DLD1 (cell line): ENCODE results near the gene KIF26A.
"Not testable (repeated sequence)": the region's sequence is repeated elsewhere in the genome, so short reads cannot be mapped to it uniquely, and the experiment has no call there.

Experiments
- in situ Hi-C: cut with HindIII; loops from 2 replicates; pipeline ENCODE4 v1.10.0; 2017; ENCODE audit warnings: low sequenced_read_pairs

KIF26A gene

DNA sequence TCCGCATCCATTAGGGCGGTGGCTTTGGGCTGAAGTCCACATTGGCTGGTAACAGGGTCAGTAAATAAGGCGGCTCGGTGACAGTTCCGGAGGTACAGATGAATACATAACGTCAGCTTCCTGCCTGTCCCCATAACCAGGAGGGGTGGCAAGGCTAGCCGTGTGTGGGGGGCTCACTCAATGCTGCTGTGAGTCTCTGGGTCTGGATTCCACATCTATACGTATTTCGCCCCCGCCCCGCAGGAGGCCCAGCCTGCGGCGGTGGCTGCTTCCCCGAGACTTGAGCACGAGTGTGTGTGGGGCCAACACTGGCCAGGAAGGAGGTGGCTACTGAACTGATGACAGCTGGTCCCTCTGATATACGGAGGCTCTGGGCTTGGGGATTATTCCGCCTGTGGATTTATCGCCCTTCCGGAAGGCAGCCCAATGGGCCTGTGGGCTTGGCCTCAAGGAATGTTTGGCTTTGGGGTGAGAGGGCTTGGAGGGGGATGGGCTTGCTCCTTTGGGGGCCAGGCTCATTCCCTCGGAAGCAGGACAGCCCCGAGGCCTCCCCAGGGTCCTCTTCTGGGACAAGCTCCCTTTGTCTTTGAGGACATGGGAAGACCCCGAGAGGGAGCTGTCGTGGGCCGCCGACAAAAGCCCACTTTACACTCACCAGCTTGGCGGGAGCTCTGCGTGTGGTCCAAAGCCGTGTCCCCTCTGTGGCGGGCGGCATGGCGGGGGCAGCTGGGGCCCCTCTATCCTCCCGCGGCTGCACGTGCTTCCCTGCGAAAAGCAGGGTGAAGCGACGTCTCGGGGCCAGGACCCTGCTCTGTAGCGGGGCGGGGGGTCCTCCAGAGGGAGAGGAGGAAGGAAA, 82.1 kb downstream of the KIF26A start:
- in situ Hi-C loops = no loop called here

DNA sequence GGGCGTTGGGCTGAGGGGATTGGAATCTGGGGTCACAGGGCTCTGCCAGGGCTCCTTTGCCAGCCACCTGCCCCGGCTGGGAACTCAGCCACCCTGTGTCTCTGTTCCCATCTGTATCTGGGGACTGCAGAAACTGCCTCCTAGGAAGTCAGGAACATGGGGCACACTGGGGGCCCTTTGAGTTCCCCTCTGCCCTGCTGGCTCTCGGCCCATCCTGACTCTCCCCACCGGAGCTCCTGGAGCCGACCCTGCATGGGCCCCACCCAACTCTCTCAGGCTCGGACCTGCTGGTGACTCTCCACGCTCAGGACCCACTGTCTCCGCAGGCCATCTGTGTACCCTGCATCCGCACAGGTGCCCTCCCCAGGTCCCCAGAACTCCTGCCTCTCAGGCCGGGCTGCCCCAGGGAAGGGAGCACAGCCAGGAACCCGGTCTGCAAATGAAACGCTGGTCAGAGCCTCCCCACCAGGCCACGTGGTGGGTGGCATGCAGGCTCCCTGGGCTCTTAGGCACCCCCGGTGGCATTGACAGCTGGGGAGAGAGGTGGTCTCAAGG, 82.8 kb downstream of the KIF26A start:
- in situ Hi-C loops = no loop called here

DNA sequence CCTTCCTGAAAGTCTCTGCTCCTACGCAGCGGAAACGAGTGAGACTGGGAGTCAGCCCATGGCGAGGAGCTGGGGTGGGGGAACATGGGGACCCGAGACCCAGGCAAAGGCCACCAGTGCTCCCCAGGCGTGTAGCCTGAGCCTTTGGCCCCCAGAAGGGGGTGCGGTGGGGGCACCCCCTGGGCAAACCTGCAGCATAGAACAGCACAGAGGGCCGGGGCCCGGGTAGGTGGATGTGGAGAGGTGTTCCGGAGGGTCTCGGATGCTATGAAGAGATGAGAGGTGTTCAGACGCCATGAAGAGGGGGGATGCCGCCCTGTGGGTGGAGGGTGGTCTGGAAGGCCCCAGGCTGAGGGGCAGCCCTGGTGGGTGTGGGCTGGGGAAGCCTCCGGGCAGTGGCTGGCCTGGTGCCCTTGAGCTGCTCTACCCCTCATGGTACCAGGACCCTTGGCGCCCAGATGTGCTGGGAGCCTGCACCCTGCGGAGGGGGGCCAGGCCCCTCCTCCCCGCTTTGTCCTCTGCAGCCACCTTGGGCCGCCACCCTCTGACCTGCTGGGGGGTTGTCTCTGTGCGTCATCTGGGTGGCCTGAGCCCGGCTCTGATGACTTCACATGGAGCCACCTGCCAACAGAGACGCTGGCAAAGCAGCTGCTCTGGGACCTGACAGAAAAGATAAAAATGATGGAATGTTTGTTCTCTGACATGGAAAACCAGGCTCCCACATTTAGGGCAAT, 83.4 kb downstream of the KIF26A start:
- in situ Hi-C loops = no loop called here

DNA sequence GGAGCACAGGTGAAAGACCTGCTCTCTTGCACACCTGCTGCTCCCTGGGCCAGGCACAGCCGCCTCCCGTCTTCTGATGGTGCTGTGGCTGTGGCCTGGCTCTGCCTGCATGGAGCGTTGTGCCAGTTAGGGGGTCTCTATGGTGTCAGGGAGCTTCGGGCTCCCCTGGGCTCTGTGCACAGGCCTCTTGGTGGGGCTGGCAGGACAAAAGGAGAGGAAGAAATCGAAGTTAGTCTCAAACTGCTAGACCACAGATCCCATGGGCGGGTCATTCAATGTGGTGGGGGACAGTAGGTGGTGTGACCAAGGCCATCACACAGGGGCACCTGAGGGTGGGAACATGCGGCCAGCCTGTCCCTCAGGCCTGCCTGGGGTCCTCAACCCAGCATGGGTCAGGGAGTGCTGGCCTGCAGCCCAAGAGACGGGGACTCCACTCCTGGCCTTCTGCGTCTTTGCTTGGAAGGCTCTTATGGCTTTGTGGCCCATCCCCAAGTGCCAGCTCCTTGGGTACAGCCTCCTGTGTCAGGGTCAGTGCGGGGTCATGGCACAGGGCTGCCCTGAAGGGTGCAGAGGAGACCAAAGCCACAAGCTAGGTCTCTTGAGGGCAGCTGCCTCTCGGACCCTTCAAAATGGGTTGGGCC, 84.1 kb downstream of the KIF26A start:
- in situ Hi-C loops = no loop called here

DNA sequence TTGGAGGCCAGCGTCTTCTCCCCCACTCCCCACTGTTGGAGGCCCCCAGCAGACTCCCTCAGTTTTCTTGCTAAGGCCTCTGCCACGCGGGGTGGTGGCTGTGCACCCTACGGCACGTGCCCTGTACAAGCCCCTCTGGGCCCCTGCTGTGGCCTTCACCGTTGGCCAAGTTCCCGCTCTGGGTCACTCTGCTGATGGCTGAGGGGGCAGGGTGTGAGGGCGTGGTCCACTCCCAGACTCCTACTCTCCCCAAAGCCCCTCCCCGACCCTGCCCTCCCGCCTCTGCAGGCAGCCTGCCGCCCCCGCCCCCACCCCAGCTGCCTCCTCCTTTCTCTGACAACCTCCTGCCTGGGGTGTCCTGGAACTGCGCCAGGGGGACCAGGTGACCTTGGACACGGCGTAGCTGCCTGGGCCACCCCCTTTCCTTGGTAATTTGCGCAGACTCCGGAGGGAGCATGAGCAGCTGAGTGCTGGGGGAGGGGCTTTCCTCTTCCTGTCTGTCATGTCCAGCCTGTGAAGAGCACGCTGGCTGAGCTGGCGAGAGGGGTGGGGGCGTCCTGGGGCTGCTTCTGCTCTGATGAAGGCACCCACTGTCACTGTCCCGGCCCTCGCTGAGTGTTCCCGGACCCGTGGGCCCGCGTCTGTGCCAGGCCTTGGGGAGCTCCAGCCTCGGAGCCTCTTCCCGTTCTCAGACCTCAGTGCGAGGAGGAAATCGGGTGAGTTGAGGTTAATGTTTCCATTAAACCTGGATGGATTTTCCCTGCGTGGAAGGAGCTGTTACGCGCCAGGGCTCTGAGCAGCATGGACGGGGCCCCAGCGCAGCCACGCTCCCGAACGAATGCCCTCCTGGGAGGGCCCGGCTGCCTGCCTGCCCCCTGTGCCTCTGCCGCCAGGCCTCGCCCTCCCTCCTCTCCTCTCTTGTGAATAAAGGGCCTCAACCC, 85.0 kb downstream of the KIF26A start:
- in situ Hi-C loops = no loop called here

DNA sequence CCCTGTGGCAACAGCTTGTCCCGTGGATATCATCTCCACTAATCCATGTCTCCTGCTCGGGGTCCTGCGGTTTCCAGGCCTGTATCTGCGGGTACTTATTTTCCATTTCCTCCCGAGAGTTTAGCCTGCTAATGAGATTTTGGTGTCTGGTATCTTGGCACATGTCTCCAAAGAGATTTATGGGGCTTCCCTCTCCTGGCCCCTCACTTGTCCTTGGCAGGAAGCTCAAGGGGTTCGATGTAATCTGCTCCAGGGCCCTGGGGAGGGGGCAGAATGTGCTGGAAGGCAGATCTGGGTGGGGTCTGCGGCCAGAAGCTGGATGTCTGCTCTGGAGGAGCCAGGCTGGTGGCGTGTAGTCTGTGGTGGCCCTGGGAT, 85.7 kb downstream of the KIF26A start:
- in situ Hi-C loops = no loop called here

DNA sequence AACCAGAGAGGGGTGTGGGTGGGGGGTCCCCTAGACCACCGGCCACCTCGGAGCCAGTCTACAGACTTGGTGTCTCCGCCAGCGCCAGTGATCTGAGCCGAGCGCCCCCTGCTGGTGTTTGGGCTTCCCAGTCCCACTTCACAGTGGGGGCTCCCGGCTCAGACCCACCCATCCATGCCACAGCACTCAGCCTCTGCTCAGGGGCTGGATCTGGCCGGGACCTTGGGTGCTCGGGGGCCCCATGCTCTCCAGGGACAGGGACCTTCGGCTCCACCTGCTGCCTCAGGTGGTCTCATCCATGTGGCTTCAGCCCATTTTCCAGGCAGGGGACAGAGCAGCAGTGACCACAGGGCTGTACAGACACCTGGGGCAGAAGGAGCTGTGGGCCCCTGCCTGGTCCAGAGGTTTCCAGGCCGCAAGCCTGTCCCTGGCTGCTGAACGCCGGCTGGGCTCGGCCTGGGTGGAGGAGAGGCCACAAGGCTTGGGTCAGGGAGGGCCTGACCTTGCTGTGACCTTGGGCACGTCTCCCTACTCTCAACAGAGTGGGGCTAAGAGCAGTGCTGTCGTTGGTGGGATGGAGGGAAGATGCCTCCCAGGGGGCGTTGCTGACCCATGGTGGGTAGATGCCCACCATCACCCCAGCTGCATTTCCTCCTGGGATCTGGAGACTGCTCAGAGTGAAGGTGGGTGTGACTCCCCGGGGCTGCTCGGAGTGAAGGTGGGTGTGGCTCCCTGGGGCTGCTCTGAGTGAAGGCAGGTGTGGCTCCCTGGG, 86.3 kb downstream of the KIF26A start:
- in situ Hi-C loops = no loop called here

DNA sequence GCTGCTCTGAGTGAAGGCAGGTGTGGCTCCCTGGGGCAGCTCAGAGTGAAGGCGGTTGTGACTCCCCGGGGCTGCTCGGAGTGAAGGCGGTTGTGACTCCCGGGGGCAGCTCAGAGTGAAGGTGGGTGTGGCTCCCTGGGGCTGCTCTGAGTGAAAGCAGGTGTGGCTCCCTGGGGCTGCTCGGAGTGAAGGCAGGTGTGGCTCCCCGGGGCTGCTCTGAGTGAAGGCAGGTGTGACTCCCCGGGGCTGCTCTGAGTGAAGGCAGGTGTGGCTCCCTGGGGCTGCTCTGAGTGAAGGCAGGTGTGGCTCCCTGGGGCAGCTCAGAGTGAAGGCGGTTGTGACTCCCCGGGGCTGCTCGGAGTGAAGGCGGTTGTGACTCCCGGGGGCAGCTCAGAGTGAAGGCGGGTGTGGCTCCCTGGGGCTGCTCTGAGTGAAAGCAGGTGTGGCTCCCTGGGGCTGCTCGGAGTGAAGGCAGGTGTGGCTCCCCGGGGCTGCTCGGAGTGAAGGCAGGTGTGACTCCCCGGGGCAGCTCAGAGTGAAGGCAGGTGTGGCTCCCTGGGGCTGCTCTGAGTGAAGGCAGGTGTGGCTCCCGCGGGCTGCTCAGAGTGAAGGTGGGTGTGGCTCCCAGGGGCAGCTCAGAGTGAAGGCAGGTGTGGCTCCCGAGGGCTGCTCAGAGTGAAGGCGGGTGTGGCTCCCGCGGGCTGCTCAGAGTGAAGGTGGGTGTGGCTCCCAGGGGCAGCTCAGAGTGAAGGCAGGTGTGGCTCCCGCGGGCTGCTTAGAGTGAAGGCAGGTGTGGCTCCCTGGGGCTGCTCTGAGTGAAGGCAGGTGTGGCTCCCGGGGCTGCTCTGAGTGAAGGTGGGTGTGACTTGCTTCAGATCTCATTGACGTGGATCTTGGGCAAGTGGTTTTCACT, 87.1 kb downstream of the KIF26A start:
- in situ Hi-C loops = not testable (repeated sequence)

DNA sequence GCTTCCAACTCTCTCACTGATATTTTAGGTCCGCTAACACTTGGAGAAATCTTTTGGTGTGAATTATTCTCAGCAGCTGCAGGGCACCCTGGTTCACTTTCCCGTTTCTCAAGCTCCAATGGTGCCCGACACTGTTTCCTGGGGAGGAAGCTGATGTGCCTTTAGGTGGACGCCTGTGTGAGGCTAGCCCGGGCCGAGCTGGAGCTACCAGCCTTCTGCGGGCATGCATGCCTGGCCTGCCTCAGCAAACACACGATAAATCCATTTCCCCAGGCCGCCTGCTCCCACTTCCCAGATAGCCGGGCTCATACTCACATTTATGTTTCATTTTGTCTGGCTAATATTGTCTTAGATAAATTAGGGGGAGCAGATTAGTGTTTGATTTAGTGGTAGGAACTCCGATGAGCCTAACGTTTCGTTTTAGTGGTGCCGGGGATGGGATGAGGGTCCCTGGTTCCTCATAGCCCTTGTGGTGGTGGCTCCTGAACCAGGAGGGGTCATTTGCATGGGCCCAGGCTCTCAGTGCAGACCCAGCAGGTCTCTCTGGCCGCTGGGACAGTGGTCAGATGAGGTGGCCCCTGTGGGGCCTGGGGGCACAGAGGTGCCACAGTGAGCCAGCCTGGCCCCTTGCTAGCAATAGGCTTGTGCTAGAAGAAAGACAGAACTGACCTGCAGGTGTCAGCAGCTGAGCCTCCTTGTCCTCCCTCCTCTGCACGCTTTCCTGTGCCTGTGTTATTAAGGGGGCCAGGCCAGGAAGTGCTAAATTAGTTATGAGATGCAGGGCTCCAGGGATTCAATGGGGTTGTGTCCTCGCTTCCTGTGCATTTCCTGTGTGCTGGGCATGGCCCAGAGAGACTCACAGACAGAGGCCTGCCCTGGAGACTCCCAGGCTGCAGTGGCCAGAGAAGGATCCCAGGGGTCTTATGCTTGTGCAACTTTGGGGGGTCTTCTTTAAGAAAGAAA, 88.3 kb downstream of the KIF26A start:
- in situ Hi-C loops = no loop called here

DNA sequence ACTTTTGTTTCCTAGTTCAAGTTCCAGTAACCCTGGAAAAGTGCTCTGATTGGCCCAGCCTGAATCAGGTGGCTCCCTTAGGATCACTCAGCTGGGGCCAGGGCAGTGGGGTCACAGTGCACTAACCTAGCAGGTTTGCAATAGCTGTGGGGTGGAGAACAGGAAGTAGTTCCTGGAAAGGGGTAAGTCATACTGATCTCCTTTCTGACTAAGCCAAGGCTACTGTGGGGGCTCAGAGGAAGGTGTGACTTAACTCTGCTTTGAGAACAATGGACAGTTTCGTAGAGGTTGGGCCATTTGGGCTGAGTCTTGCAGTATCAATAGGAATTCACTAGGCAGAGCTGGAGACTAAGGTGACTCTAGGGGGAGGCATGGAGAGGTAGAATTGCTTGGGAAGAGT, 89.4 kb downstream of the KIF26A start:
- in situ Hi-C loops = no loop called here

DNA sequence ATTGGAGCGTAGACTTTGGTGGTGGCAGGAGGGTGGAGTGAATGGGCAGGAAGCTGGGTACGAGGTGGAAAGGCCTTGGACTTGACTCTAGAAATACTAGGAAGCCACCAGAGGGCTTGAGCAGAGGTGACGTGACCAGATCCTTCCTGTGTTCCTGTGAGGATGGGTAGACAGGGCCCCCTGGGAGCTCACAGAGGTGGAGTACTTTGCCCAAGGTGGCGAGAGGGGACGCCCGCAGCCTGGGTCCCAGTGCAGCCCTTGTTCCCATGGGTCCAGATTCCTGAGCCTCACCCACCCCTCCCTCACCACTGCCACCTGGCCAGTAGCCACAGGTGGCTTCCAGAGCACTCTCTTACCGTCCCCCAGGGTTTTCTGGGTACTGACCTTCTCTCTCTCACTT, 89.8 kb downstream of the KIF26A start:
- in situ Hi-C loops = no loop called here

DNA sequence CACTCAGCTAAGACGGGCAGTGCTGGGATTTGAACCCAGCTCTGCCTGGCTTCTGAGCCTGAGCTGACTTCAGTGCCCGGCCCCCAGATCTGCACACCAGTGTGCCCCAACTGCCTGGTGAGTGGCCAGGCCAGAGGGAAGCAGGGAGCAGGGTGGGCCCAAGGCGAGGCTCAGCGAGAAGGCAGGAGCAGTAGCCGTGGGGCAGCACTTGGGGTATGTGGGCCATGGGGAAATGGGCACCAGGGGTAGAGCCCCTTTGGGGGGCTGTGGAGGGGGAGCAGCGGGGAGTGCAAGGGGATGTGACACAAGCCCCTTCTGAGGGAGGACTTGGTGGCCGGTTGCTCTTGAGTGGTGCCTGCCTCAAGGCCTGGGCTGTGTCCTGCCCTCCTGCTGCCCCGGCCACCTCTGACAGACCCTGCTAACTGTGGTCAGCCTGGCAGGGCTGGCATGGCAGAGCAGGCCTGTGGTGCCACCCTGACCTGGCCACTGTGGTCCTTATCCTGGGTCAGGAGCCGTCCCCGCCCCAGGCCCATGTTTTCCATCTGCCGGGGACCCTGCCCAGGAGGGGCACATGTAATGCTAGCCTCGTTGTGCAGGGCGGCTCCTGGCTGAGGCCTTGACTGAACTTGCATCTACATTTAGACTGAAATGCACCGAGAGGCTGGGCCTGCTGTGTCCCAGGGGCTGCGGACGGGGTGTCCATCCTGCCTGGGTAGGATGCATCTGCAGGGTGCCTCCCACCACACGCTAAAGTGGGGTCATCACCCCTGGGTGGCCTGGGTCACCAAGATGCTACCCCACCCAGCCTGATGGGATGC, 90.5 kb downstream of the KIF26A start:
- in situ Hi-C loops = no loop called here

DNA sequence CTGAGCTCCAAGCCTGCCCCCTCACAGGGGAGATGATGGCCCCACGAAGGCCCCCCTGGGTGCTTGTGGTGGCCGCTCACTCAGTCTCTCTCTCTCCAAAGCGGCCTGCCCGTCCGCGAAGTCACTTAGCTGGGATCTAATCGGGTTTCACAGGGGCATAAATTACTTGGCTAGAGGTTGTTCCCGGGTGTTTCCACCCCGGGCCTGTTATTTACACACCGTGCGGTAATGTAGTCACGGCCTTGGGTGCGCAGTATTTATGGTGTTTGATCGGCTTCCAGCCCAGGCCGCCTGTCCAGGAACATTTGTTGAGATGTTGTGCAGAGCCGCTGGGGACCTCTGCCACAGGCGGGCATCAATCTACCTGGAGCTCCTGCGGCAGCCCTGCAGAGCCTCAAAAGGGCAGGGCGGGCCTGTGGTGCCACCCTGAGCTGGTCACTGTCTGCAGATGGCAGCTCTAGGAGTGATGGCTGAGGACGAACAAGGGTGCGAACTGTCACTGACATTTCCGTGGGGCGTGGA, 91.2 kb downstream of the KIF26A start:
- in situ Hi-C loops = loop anchor here (10.0 kb wide), 1 partner anchor 65 kb away; no protein-coding TSS in a partner anchor

DNA sequence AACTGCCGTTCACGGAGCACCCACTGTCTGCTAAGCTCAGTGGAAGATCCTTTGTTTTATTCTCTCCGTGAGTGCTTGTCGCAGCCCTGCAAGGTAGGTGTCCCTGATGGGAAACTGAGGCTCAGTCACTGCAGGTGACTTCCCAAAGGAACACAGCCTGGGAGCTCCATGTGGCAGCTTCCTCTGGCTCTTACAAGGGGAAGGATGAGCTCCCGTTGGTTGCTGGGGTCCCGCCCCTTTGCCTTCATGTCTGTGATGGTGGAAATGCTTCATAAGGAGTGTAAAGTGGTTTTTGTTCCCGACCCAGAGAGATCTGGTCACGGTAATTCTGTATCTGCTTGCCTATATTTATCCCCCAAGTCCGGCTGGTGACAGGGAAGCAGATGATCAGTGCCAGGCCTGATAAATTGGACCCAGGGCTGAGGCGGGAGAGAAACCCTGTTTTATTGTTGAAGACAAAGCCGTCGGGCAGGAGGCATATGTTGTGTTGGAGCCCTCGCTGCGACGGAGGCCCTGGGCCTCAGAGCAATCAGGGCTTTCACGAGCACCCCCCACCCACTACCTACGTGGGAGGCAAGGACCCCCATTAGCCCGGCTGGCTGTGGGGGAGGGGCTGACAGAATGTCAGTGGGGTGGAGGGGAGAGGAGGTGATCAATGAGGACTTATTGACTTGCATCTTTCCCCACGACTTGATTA, 91.9 kb downstream of the KIF26A start:
- in situ Hi-C loops = loop anchor here (10.0 kb wide), 1 partner anchor 65 kb away; no protein-coding TSS in a partner anchor
